ENCODE results near the gene MCCD1.
"Not testable (repeated sequence)": the region's sequence is repeated elsewhere in the genome, so short reads cannot be mapped to it uniquely, and the experiment has no call there.

Gene MCCD1

GRCh38 chr6:31546339-31546957, 17.7 kb downstream of the MCCD1 start, which contains the start of gene ATP6V1G2:
ATP6V1G2 (minus strand) TSS chr6:31546608; CDS start chr6:31546559, 49 bp downstream.
- H3K4me3 ChIP-seq (ENCODE audit: low read length): peak within 1 kb of the TSS; percentile 56
- peak; percentile 42 for DNase-seq (ENCODE audit: low read depth)
- peak; percentile 99 for TF ChIP-seq CTCF (conservative IDR thresholded peaks at IDR 0.05; ENCODE audit: low read depth, low read length)

- peak; percentile 86 for DNase-seq (ENCODE audit: low read depth)
- no peak for TF ChIP-seq CTCF (conservative IDR thresholded peaks at IDR 0.05; ENCODE audit: low read depth, low read length)
- peak within 1 kb of the TSS; percentile 56 for H3K4me3 ChIP-seq (ENCODE audit: low read length)
Observed at GRCh38 chr6:31546958-31547726, 18.4 kb downstream of the MCCD1 start, which contains the start of gene NFKBIL1. NFKBIL1 (plus strand) TSS chr6:31547608; CDS start chr6:31547695, 87 bp downstream.

- no peak for DNase-seq (ENCODE audit: low read depth)
- peak overlapping the region; percentile 56 for H3K4me3 ChIP-seq (ENCODE audit: low read length)
- no peak for TF ChIP-seq CTCF (conservative IDR thresholded peaks at IDR 0.05; ENCODE audit: low read depth, low read length)
Observed at GRCh38 chr6:31547727-31548543, 19.2 kb downstream of the MCCD1 start.

- TF ChIP-seq CTCF (conservative IDR thresholded peaks at IDR 0.05; ENCODE audit: low read depth, low read length): no peak
- DNase-seq (ENCODE audit: low read depth): no peak
- H3K4me3 ChIP-seq (ENCODE audit: low read length): peak overlapping the region; percentile 56
Observed at GRCh38 chr6:31548544-31548873, 19.7 kb downstream of the MCCD1 start.

- not testable (repeated sequence) for DNase-seq (ENCODE audit: low read depth); H3K4me3 ChIP-seq (ENCODE audit: low read length)
- TF ChIP-seq CTCF (conservative IDR thresholded peaks at IDR 0.05; ENCODE audit: low read depth, low read length): peak; percentile 54
Observed at GRCh38 chr6:31551371-31551770, 22.6 kb downstream of the MCCD1 start.

GRCh38 chr6:31556307-31556706, 27.5 kb downstream of the MCCD1 start:
- H3K4me3 ChIP-seq (ENCODE audit: low read length): no peak overlapping the region
- DNase-seq (ENCODE audit: low read depth): no peak
- no peak for TF ChIP-seq CTCF (conservative IDR thresholded peaks at IDR 0.05; ENCODE audit: low read depth, low read length)
